ENCODE data around the gene CSN1S1. TPM values are rescaled to one million over a fixed set of nuclear protein-coding genes. Genes with fewer than 3 reads are reported as not detected.

Gene CSN1S1
- total RNA-seq, 2 experiments from 2014 or later = not detected

GRCh38 chr4:69986663-69987062 is 55.8 kb downstream of the CSN1S1 start:
- Mint-ChIP-seq H3K27me3 (no peaks in the 10 kb centered on the region), H3K9me3 (no peaks in the 10 kb centered on the region), H3K4me1 (ENCODE audit: low read depth) (no peaks in the 10 kb centered on the region), H3K4me3 (no peak overlapping the region), H3K36me3 (ENCODE audit: low read depth) (no peaks in the 10 kb centered on the region), H3K27ac (no peak overlapping the region)
- intact Hi-C loops (cut with micrococcal nuclease) = no loop called here
- no peak for DNase-seq
- no peak for ATAC-seq
- TF ChIP-seq CTCF (IDR thresholded peaks at IDR 0.05) = no peak
- CTCF ChIA-PET = no interaction called here
- POLR2A ChIA-PET = no interaction called here

GRCh38 chr4:69991016-69991415 is 60.1 kb downstream of the CSN1S1 start:
- intact Hi-C loops (cut with micrococcal nuclease) = no loop called here
- Mint-ChIP-seq H3K27ac (no peak overlapping the region), H3K4me3 (no peak overlapping the region), H3K4me1 (ENCODE audit: low read depth) (no peaks in the 10 kb centered on the region), H3K9me3 (no peaks in the 10 kb centered on the region), H3K27me3 (no peaks in the 10 kb centered on the region), H3K36me3 (ENCODE audit: low read depth) (no peaks in the 10 kb centered on the region)
- ATAC-seq (no peak), DNase-seq (no peak)
- ChIA-PET CTCF (no interaction called here), POLR2A (no interaction called here)
- TF ChIP-seq CTCF (IDR thresholded peaks at IDR 0.05) = no peak

- Mint-ChIP-seq H3K27me3 (no peaks in the 10 kb centered on the region), H3K27ac (no peak overlapping the region), H3K9me3 (no peaks in the 10 kb centered on the region), H3K4me3 (no peak overlapping the region), H3K4me1 (ENCODE audit: low read depth) (no peaks in the 10 kb centered on the region), H3K36me3 (ENCODE audit: low read depth) (no peaks in the 10 kb centered on the region)
- no peak for ATAC-seq
- no peak for DNase-seq
- intact Hi-C loops (cut with micrococcal nuclease) = no loop called here
- ChIA-PET POLR2A (no interaction called here), CTCF (no interaction called here)
- TF ChIP-seq CTCF (IDR thresholded peaks at IDR 0.05) = no peak
Measured at GRCh38 chr4:69994782-69995181, 63.9 kb downstream of the CSN1S1 start.

- no peaks in the 10 kb centered on the region for H3K27me3 Mint-ChIP-seq
- ChIA-PET POLR2A (no interaction called here), CTCF (no interaction called here)
- no peak for TF ChIP-seq CTCF (IDR thresholded peaks at IDR 0.05)
- H3K36me3 Mint-ChIP-seq (ENCODE audit: low read depth) = no peaks in the 10 kb centered on the region
- H3K27ac Mint-ChIP-seq = no peak within 1 kb of the TSS
- H3K9me3 Mint-ChIP-seq = no peaks in the 10 kb centered on the region
- ATAC-seq = no peak
- no peaks in the 10 kb centered on the region for H3K4me1 Mint-ChIP-seq (ENCODE audit: low read depth)
- intact Hi-C loops (cut with micrococcal nuclease) = no loop called here
- no peak for DNase-seq
- no peak within 1 kb of the TSS for H3K4me3 Mint-ChIP-seq
Measured at GRCh38 chr4:69995526-69996016, 64.7 kb downstream of the CSN1S1 start, which contains the start of gene STATH. Gene STATH (plus strand): TSS chr4:69995966. CDS start chr4:69998438, 2,472 bp downstream.

Other genes with a start within 250 kb of the CSN1S1 start
- gene SULT1B1, start 170.4 kb upstream of the CSN1S1 start, total RNA-seq = 1 to 10 TPM; 1.1 to 2.2 TPM
- not detected for gene SULT1E1, start 70.9 kb upstream of the CSN1S1 start, total RNA-seq
- not detected for gene CSN2, start 34.7 kb downstream of the CSN1S1 start, total RNA-seq
- not detected for gene STATH, start 64.9 kb downstream of the CSN1S1 start, total RNA-seq
- not detected for gene HTN3, start 97.4 kb downstream of the CSN1S1 start, total RNA-seq
- gene HTN1, start 119.4 kb downstream of the CSN1S1 start, total RNA-seq = not detected
- not detected for gene PRR27, start 223.2 kb downstream of the CSN1S1 start, total RNA-seq

All from activated CD8-positive, alpha-beta T cell treated with anti-CD3 and anti-CD28 coated beads for 36 hours (primary cell).